MM.1S (cell line): Measurements from ENCODE around the gene FBXL13.

Experiments
- EZH2 ChIP-seq: fragments of 300-600 bp; sonication (generic); optimal IDR thresholded peaks from 2 replicates; pipeline ENCODE3; 2017; ENCODE audit warnings: low read depth, mild to moderate bottlenecking, antibody characterized with exemption, low read length, mixed read lengths
- EZH2phosphoT487 ChIP-seq: fragments of 300-600 bp; sonication (generic); IDR thresholded peaks from 2 replicates; pipeline ENCODE4 v1.6.1; 2018; ENCODE audit warnings: antibody characterized with exemption, low read length
- TF ChIP-seq, protein P1 (sequence below): fragments of 300-600 bp; sonication (generic); IDR thresholded peaks from 2 replicates; pipeline ENCODE4 v1.5.1; 2016; ENCODE audit warnings: antibody characterized with exemption, low read length, mixed read lengths

- TF ChIP-seq EZH2 (no peak), EZH2phosphoT487 (no peak)
- TF ChIP-seq, protein P1, sequence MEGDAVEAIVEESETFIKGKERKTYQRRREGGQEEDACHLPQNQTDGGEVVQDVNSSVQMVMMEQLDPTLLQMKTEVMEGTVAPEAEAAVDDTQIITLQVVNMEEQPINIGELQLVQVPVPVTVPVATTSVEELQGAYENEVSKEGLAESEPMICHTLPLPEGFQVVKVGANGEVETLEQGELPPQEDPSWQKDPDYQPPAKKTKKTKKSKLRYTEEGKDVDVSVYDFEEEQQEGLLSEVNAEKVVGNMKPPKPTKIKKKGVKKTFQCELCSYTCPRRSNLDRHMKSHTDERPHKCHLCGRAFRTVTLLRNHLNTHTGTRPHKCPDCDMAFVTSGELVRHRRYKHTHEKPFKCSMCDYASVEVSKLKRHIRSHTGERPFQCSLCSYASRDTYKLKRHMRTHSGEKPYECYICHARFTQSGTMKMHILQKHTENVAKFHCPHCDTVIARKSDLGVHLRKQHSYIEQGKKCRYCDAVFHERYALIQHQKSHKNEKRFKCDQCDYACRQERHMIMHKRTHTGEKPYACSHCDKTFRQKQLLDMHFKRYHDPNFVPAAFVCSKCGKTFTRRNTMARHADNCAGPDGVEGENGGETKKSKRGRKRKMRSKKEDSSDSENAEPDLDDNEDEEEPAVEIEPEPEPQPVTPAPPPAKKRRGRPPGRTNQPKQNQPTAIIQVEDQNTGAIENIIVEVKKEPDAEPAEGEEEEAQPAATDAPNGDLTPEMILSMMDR = no peak
Observed at GRCh38 chr7:102925976-102926782, 148.4 kb downstream of the FBXL13 start.
